Stimulated activated effector memory CD8-positive, alpha-beta T cell treated with anti-CD3 and anti-CD28 coated beads, Interleukin-12 subunit alpha, Interleukin-12 subunit beta, amount 100 ng/mL, for 72 hours (primary cell): ENCODE data around the gene MRPL2.

Experiments used
- ATAC-seq: fragments of 150-1000 bp; cut with Tn5 transposase; 2 replicates; pipeline ENCODE4 v1.10.0; 2021
- DNase-seq, 2 donors: peaks; one replicate each; pipeline ENCODE4 v3.0.0; 2021 to 2022; ENCODE audit warnings: low spot score in 2 of 2
- H3K27ac Mint-ChIP-seq: one replicate; pipeline ENCODE4 v1.8.0; 2022; ENCODE audit warnings: mild to moderate bottlenecking, mixed read lengths
- H3K36me3 Mint-ChIP-seq: one replicate; pipeline ENCODE4 v1.8.0; 2022; ENCODE audit warnings: mild to moderate bottlenecking, mixed read lengths
- H3K4me1 Mint-ChIP-seq: one replicate; pipeline ENCODE4 v1.8.0; 2022; ENCODE audit warnings: mixed read lengths
- H3K4me3 Mint-ChIP-seq: one replicate; pipeline ENCODE4 v1.8.0; 2022; ENCODE audit warnings: mild to moderate bottlenecking, mixed read lengths
- H3K9me3 Mint-ChIP-seq: one replicate; pipeline ENCODE4 v1.8.0; 2022; ENCODE audit warnings: mixed read lengths

The MRPL2 gene

DNA sequence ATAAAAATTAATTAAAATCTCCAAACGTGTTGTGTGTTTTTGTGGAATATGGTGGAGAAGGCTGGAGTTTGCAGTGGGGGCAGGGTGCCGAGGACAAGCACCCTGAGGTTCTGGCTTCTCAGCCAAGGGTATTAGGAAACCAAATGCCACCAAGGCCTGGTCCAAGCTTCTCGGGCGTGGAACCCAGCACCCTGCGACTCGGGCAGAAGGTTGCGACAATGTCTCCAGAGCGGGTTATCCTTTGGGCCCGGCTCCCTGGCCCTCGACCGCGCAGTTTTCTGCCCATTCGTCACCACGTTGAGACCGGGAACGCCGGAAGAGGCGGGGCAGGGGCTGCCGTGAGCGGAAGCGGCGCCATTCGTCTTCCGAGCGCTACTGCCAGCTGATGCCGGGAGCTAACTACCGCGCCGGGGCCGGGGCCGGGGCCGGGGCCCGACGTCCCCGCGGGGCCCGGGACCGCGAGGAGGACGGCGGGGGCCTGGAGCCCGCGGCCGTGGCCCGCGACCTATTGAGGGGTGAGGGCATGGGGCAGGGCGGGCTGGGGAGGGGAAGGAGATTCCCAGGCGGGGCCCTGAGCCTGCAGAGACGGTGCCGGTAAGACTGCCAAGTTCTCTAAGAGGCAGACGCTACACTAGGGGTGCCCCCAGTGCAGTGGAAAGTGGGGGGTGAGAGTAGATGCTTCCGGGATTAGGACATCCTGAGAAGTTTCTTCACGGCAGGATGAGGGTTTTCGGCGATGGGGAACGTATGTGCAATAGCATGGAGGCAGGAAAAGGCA, 37.8 kb downstream of the MRPL2 start, which contains the start of gene RRP36:
Gene RRP36, plus strand, starts transcription at position 354 of the 778 bp plus-strand sequence. Its CDS starts 32 bp downstream, at position 386.
- ATAC-seq (peak; percentile 87), DNase-seq (peak; percentile 46 to 79)
- H3K4me1 Mint-ChIP-seq: peaks cover 42% of the 10 kb centered on the region
- H3K4me3 Mint-ChIP-seq: peak within 1 kb of the TSS; percentile 88
- peak within 1 kb of the TSS; percentile 90 for H3K27ac Mint-ChIP-seq
- peaks cover 92% of the 10 kb centered on the region for H3K36me3 Mint-ChIP-seq
- H3K9me3 Mint-ChIP-seq: no peaks in the 10 kb centered on the region

- Mint-ChIP-seq H3K4me3 (peak overlapping the region; percentile 88), H3K9me3 (no peaks in the 10 kb centered on the region), H3K36me3 (peaks cover 91% of the 10 kb centered on the region), H3K27ac (peak overlapping the region; percentile 90), H3K4me1 (peaks cover 48% of the 10 kb centered on the region)
- DNase-seq (no peak), ATAC-seq (no peak)
These were observed 38.4 kb downstream of the MRPL2 start for GRCh38 chr6:43020847-43021246.

DNA sequence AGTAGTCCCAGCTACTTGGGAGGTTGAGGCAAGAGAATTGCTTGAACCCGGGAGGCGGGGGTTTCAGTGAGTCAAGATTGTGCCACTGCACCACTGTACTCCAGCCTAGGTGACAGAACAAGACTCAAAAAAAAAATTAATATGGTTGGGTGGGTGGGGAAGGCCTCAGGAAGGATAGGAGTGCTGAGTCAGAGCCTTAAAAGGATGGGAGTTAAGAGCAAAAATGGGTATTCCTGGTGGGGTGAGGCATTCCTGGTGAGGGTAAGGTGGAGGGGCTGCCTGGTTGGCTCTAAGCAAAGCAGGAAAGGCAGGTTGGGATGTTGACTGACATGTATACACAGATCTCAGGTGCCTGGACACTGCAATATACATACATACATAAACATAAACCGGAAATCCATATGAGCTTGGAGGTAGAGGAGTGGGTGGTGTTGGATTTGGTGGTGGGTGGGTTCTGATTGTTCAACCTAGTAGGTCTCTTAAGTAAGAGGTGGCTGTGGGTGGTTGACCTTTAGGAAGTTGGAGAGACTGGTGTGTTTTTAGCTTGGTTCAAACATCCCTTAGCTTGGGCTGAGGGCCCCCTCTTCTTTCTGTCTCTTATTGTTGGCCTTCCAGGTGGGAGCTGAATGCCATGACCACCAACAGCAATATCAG, 39.1 kb downstream of the MRPL2 start:
- peaks cover 49% of the 10 kb centered on the region for H3K4me1 Mint-ChIP-seq
- no peak for ATAC-seq
- no peak for DNase-seq
- H3K4me3 Mint-ChIP-seq: peak overlapping the region; percentile 88
- no peaks in the 10 kb centered on the region for H3K9me3 Mint-ChIP-seq
- peak overlapping the region; percentile 53 for H3K27ac Mint-ChIP-seq
- H3K36me3 Mint-ChIP-seq: peaks cover 86% of the 10 kb centered on the region

GRCh38 chr6:43019152-43019551, 40.1 kb downstream of the MRPL2 start:
- peaks cover 49% of the 10 kb centered on the region for H3K4me1 Mint-ChIP-seq
- H3K36me3 Mint-ChIP-seq: peaks cover 76% of the 10 kb centered on the region
- no peak overlapping the region for H3K27ac Mint-ChIP-seq
- ATAC-seq (no peak), DNase-seq (no peak)
- no peak overlapping the region for H3K4me3 Mint-ChIP-seq
- no peaks in the 10 kb centered on the region for H3K9me3 Mint-ChIP-seq

DNA sequence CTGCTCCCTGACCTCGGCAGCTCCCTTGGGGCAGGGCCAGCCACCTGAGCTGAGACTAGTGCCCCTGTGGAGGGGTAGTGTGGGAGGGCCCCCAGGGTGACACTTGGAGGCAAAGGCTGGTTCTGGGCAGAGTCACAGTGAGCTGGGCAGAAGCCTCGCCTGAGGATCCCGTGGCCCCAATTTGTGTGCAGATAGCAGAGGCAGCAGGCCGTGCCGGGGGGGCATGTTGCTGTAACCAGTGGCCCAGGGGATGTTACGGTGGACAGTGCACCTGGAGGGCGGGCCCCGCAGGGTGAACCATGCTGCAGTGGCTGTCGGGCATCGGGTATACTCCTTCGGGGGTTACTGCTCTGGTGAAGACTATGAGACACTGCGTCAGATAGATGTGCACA, 42.3 kb downstream of the MRPL2 start:
- peak overlapping the region; percentile 80 for H3K27ac Mint-ChIP-seq
- ATAC-seq (no peak), DNase-seq (no peak)
- H3K4me1 Mint-ChIP-seq: peaks cover 64% of the 10 kb centered on the region
- H3K4me3 Mint-ChIP-seq: no peak overlapping the region
- H3K9me3 Mint-ChIP-seq: no peaks in the 10 kb centered on the region
- peaks cover 80% of the 10 kb centered on the region for H3K36me3 Mint-ChIP-seq

GRCh38 chr6:43016176-43016942, 42.9 kb downstream of the MRPL2 start:
- Mint-ChIP-seq H3K9me3 (no peaks in the 10 kb centered on the region), H3K4me3 (peak overlapping the region; percentile 39), H3K4me1 (peaks cover 69% of the 10 kb centered on the region), H3K36me3 (peaks cover 80% of the 10 kb centered on the region), H3K27ac (peak overlapping the region; percentile 80)
- no peak for ATAC-seq
- no peak for DNase-seq

GRCh38 chr6:43014434-43014909, 44.8 kb downstream of the MRPL2 start:
- DNase-seq: no peak
- H3K27ac Mint-ChIP-seq: peak overlapping the region; percentile 98
- H3K4me3 Mint-ChIP-seq: peak overlapping the region; percentile 99
- H3K36me3 Mint-ChIP-seq: peaks cover 84% of the 10 kb centered on the region
- H3K9me3 Mint-ChIP-seq: no peaks in the 10 kb centered on the region
- ATAC-seq: no peak
- H3K4me1 Mint-ChIP-seq: peaks cover 62% of the 10 kb centered on the region

DNA sequence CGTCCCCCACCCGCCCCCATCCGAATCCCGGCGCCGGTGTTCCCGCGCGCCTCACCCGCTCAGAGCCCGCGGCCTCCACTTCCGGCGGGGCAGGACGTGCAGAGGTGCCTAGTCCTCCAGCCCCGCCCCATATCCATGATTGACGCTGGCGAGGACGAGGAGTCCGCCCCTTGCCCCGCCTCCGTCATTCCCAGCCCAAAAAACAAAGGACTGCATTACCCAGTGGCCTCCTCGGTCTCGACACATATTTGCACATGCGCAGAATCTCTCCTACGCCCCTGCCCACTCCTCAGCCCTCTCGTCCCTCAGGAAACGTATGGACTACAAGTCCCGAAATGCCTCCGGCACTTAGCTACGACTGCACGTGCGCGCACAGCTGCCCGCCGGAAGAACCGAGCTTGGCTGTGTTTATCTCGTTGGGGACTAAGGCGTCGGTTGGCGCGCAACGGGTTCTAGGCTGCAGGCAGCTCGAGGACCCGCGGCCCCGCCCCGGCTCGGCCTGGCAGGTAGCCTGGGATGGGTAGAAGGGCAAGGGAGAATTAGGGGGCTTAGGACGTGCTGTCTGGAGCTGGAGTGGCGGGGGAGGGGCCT, 45.3 kb downstream of the MRPL2 start, which contains the start of the genes KLHDC3 and MEA1:
Gene KLHDC3, plus strand, starts transcription at position 407 of the 591 bp plus-strand sequence. CDS start 2,944 bp downstream, outside the sequence.
Gene MEA1, minus strand, starts transcription at position 104 of the 591 bp plus-strand sequence. CDS start 133 bp downstream, outside the sequence.
- H3K27ac Mint-ChIP-seq: peak within 1 kb of the TSS; percentile 98
- peak; percentile 84 to 98 for DNase-seq
- peaks cover 84% of the 10 kb centered on the region for H3K36me3 Mint-ChIP-seq
- ATAC-seq: peak; percentile 94
- peak within 1 kb of the TSS; percentile 99 for H3K4me3 Mint-ChIP-seq
- H3K9me3 Mint-ChIP-seq: no peaks in the 10 kb centered on the region
- peaks cover 62% of the 10 kb centered on the region for H3K4me1 Mint-ChIP-seq

- peak; percentile 48 for ATAC-seq
- peaks cover 62% of the 10 kb centered on the region for H3K4me1 Mint-ChIP-seq
- peak overlapping the region; percentile 98 for H3K27ac Mint-ChIP-seq
- no peak for DNase-seq
- H3K36me3 Mint-ChIP-seq: peaks cover 83% of the 10 kb centered on the region
- H3K9me3 Mint-ChIP-seq: no peaks in the 10 kb centered on the region
- H3K4me3 Mint-ChIP-seq: peak overlapping the region; percentile 99
These were observed 46.0 kb downstream of the MRPL2 start for GRCh38 chr6:43013097-43013842.

DNA sequence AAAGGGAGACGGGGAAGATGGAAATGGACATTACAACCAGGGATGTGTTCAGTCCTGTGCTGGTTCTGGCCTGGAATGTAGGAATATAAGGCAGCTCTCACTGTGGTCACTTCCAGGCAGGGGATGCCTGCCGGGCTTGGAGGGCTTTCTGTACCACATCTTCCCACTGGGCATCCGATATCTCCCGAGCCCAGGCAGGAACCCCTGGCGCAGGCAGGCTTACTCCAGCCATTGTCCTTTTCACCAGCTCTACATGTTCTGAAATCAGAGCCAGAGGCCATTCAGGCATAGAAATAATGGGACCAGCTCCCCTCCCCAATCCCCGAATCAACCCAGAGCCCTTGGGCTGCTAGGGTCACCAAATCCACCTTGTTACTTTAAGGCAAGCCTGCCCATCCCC, 46.9 kb downstream of the MRPL2 start:
- H3K9me3 Mint-ChIP-seq: no peaks in the 10 kb centered on the region
- ATAC-seq (no peak), DNase-seq (no peak)
- H3K36me3 Mint-ChIP-seq: peaks cover 81% of the 10 kb centered on the region
- peak overlapping the region; percentile 98 for H3K27ac Mint-ChIP-seq
- peak overlapping the region; percentile 99 for H3K4me3 Mint-ChIP-seq
- H3K4me1 Mint-ChIP-seq: peaks cover 53% of the 10 kb centered on the region

- no peak for DNase-seq
- H3K27ac Mint-ChIP-seq: peak overlapping the region; percentile 98
- peaks cover 82% of the 10 kb centered on the region for H3K36me3 Mint-ChIP-seq
- no peak for ATAC-seq
- peaks cover 41% of the 10 kb centered on the region for H3K4me1 Mint-ChIP-seq
- H3K9me3 Mint-ChIP-seq: no peaks in the 10 kb centered on the region
- no peak overlapping the region for H3K4me3 Mint-ChIP-seq
These were observed 48.0 kb downstream of the MRPL2 start for GRCh38 chr6:43011207-43011606.

DNA sequence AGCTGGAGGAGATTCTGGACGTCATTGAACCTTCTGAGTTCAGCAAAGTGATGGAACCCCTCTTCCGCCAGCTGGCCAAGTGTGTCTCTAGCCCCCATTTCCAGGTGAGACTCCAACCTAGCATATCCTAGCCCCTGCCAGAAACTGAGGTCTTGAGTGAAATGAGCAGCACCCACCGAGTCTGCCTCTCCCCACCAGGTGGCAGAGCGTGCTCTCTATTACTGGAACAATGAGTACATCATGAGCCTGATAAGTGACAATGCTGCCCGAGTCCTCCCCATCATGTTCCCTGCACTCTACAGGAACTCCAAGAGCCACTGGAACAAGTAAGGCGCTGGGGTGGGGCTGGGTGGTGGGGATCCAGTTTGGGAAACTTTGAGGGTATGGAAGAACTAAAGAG, 50.1 kb downstream of the MRPL2 start:
- no peaks in the 10 kb centered on the region for H3K9me3 Mint-ChIP-seq
- peaks cover 27% of the 10 kb centered on the region for H3K4me1 Mint-ChIP-seq
- no peak for ATAC-seq
- peak overlapping the region; percentile 58 for H3K27ac Mint-ChIP-seq
- no peak overlapping the region for H3K4me3 Mint-ChIP-seq
- peaks cover 97% of the 10 kb centered on the region for H3K36me3 Mint-ChIP-seq
- no peak for DNase-seq

GRCh38 chr6:43007126-43007525, 52.1 kb downstream of the MRPL2 start:
- ATAC-seq (no peak), DNase-seq (no peak)
- peak overlapping the region; percentile 58 for H3K27ac Mint-ChIP-seq
- peaks cover 10% of the 10 kb centered on the region for H3K4me1 Mint-ChIP-seq
- no peaks in the 10 kb centered on the region for H3K9me3 Mint-ChIP-seq
- no peak overlapping the region for H3K4me3 Mint-ChIP-seq
- H3K36me3 Mint-ChIP-seq: peaks cover 87% of the 10 kb centered on the region

- Mint-ChIP-seq H3K4me1 (peaks cover under 1% of the 10 kb centered on the region), H3K9me3 (no peaks in the 10 kb centered on the region), H3K4me3 (no peak overlapping the region), H3K27ac (no peak overlapping the region), H3K36me3 (peaks cover 79% of the 10 kb centered on the region)
- ATAC-seq: no peak
- DNase-seq: no peak
These were observed 53.0 kb downstream of the MRPL2 start for GRCh38 chr6:43006251-43006650.
